Mucosa of descending colon (tissue), 3 donors: ENCODE data around the gene SLAMF9. TPM values are rescaled to one million over a fixed set of nuclear protein-coding genes. Genes with fewer than 3 reads are reported as not detected.

Source experiments
- ATAC-seq: fragments of 200-7000 bp; cut with Tn5 transposase; one replicate; pipeline ENCODE4 v1.9.1; 2020; ENCODE audit warnings: mild to moderate bottlenecking, moderate library complexity
- DNase-seq, 3 donors: peaks; one replicate each; pipeline ENCODE4 v3.0.0-alpha.2; 2020
- H3K36me3 ChIP-seq: fragments of 200-600 bp; one replicate; pipeline ENCODE4 v1.8.0; 2021; ENCODE audit warnings: low read depth, mild to moderate bottlenecking
- H3K4me1 ChIP-seq: fragments of 200-600 bp; one replicate; pipeline ENCODE4 v1.8.0; 2021; ENCODE audit warnings: low read depth, mild to moderate bottlenecking
- H3K4me3 ChIP-seq: fragments of 200-600 bp; one replicate; pipeline ENCODE4 v1.8.0; 2021; ENCODE audit warnings: mild to moderate bottlenecking
- H3K9me3 ChIP-seq: fragments of 200-600 bp; one replicate; pipeline ENCODE4 v1.8.0; 2021; ENCODE audit warnings: mild to moderate bottlenecking
- intact Hi-C, 2 donors: fragments of 100-400 bp; cut with DNase I in 1 of 2; cut with micrococcal nuclease in 1 of 2; formaldehyde crosslinking; loops; one replicate each; pipeline versions ENCODE4 v1.11.0 to v1.11.1; 2022; cut with DNase I, micrococcal nuclease
- total RNA-seq, 3 donors: library from RNA; stranded (reverse); fragmentation: NEBNext Ultra II Directional in 2 of 3; extraction: Animal tissue kit (Norgen Biotek cat#: 25700) in 2 of 3; gene quantifications; one replicate each; pipeline versions ENCODE4 v1.2.1 to v1.2.4, GENCODE V29; 2021 to 2023
- TF ChIP-seq, protein P1 (sequence below): fragments of 200-600 bp; IDR thresholded peaks from one replicate; pipeline ENCODE4 v1.8.0; 2022; ENCODE audit warnings: antibody characterized with exemption, mild to moderate bottlenecking
- donor health status: DM: no; HTN: no; CAD: no; lungs with moderate emphysema.
- donor health status: DM: no; HTN: no; CAD: no.
- donor health status: DM: no; HTN: yes; CAD: no.

The SLAMF9 gene
- total RNA-seq, 3 donors from 2014 or later, result not detected

DNA sequence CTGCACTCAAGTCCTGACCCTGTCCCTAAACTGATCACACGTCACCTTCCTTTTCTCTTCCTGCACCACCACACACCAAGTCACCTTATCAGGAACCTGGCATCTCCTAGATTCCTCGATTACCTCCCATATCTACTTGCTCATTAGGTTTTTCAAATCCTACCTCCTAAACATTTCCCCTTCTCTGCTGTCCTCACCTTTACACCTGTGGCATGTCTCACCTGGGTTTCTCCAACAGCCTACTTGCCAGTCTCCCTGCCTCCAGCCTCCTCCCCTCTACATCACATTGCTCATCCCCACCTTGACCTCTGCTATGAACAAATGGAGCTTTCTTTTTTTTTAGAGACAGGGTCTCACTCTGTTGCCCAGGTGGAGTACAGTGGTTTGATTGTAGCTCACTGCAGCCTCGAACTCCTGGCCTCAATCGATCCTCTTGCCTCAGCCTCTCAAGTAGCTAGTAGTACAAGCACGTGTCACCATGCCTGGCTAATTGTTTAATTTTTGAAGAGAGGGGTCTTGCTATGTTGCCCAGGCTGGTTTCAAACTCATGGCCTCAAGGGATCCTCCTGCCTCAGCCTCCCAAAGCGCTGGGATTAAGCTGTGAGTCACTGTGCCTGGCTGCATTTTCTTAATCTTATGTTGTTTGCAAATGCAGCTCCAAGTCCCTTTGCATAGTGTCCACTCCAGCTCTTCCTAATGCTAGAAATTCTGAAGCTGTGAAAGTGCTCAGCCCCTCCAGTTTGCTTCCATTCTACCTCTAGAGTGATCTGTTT, 14.9 kb downstream of the SLAMF9 start:
- ATAC-seq (no peak), DNase-seq (peak in 1 of 3 donors; percentile 13)
- no peaks in the 10 kb centered on the region for H3K36me3 ChIP-seq
- H3K9me3 ChIP-seq, result no peaks in the 10 kb centered on the region
- H3K4me1 ChIP-seq, result peaks cover 44% of the 10 kb centered on the region
- TF ChIP-seq, protein P1, sequence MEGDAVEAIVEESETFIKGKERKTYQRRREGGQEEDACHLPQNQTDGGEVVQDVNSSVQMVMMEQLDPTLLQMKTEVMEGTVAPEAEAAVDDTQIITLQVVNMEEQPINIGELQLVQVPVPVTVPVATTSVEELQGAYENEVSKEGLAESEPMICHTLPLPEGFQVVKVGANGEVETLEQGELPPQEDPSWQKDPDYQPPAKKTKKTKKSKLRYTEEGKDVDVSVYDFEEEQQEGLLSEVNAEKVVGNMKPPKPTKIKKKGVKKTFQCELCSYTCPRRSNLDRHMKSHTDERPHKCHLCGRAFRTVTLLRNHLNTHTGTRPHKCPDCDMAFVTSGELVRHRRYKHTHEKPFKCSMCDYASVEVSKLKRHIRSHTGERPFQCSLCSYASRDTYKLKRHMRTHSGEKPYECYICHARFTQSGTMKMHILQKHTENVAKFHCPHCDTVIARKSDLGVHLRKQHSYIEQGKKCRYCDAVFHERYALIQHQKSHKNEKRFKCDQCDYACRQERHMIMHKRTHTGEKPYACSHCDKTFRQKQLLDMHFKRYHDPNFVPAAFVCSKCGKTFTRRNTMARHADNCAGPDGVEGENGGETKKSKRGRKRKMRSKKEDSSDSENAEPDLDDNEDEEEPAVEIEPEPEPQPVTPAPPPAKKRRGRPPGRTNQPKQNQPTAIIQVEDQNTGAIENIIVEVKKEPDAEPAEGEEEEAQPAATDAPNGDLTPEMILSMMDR, result no peak
- intact Hi-C loops, result loop anchor here in 1 of 2 donors (5.0 kb wide), 1 partner anchor 68 kb away; no protein-coding TSS in a partner anchor
- no peak overlapping the region for H3K4me3 ChIP-seq

DNA sequence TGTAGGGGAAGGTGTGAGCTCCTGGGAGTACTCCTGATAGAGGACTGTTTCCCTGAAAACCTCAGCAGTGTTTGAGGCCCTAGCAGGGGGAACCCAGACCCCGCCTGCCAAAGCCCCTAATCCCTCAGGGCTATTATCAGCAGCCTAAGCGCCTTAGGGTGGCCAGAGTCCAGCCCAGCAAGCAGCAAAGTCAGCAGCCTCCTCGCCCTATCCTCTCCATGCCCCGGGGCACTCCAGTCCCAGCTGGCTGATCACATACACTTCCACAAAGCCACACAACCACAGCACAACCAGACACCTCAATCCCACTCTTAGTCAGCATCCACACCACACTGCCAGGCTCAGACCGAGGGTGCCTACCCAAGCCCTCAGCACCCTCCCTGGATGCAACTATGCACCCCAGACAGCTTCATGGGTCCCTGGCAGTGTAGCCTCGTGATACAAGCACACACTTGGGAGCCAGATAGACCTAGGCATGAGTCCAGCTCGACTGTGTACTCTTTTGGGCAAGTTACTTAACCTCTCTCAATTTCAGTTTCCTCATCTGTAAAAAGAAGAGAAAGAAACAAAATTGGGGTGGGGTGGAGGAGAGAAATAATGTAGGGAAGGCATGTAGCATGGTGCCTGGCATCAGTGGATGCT, 15.7 kb downstream of the SLAMF9 start:
- TF ChIP-seq, protein P1, result no peak
- Histone ChIP-seq H3K36me3 (no peaks in the 10 kb centered on the region), H3K4me3 (no peak overlapping the region), H3K4me1 (peaks cover 44% of the 10 kb centered on the region), H3K9me3 (no peaks in the 10 kb centered on the region)
- peak in 1 of 3 donors; percentile 36 for DNase-seq
- intact Hi-C loops, result loop anchor here in 1 of 2 donors (5.0 kb wide), 1 partner anchor 69 kb away; no protein-coding TSS in a partner anchor
- peak; percentile 4 for ATAC-seq

DNA sequence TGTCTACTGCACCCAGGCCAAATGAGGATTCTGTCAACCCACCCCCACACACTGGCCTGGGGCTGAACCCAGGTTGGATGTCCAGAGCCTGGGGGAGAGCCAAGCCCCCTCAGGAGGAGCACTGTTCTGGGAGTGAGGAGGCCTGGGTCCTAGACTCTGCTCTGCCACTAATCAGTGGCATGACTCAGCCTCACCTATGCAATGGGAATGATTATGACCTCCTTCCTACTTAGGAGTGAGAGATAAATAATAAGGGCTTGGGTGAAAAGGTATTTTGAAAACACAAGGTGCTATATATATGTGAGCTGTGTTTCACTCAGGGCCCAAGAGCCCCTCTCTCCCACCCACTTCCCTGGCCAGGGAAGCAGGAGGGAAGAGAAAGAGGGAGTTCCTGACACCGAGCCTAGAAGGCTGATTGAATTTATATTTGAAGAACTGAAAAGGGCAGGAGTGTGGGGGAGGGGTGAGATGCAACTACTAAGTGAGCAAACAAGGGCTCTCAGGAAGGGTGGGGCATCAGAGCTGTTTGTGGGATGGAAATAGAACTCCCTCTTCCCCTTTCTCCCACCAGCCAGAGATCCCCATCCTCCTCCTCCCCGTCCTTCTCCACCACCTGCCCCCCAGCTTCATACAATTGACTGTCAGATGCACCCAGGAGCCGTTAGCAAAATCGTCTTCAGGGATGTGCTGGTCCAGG, 16.8 kb downstream of the SLAMF9 start:
- intact Hi-C loops, result loop anchor here (2.0 to 5.0 kb wide), 2 partner anchors 70 kb away; no protein-coding TSS in a partner anchor
- peak; percentile 53 for ATAC-seq
- Histone ChIP-seq H3K4me1 (peaks cover 44% of the 10 kb centered on the region), H3K36me3 (no peaks in the 10 kb centered on the region), H3K9me3 (no peaks in the 10 kb centered on the region), H3K4me3 (no peak overlapping the region)
- TF ChIP-seq, protein P1, result no peak
- DNase-seq, result peak in 2 of 3 donors; percentile 44 to 85

DNA sequence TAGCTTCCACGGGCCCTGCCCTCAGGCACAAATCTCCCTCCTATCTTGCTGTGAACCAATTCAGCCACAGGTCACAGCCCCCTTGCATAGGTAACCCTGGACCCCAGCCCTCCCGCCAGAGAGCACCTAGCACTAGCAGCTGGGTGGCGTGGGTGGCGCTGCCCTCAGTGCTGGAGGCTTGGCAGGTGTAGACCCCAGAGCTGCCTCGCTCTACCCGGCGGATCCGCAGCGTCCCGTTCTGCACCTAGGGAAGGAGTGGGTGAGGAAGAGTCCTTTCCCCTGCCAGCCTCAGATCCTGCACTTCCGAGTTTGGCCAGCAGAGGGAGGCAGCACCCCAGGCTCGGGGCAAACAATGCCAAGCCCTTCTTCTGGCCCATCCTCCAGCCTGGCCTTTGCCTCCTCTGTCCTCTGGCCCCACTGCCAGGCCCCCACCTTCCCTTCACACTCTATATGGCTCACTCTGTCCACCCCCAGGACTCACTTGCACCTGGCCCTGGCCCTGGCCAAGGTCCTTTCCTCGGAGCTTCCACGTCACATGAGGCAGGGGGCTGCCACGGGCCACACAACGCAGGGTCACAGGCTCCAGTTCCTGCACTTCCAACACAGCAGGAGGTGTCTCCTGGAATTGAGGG, 17.6 kb downstream of the SLAMF9 start:
- no peaks in the 10 kb centered on the region for H3K36me3 ChIP-seq
- no peaks in the 10 kb centered on the region for H3K9me3 ChIP-seq
- peaks cover 44% of the 10 kb centered on the region for H3K4me1 ChIP-seq
- no peak overlapping the region for H3K4me3 ChIP-seq
- intact Hi-C loops, result loop anchor here (2.0 to 5.0 kb wide), 2 partner anchors 70 to 71 kb away; no protein-coding TSS in a partner anchor
- TF ChIP-seq, protein P1, result peak; percentile 98
- DNase-seq, result peak; percentile 84 to 95 (median 93)
- peak; percentile 90 for ATAC-seq

DNA sequence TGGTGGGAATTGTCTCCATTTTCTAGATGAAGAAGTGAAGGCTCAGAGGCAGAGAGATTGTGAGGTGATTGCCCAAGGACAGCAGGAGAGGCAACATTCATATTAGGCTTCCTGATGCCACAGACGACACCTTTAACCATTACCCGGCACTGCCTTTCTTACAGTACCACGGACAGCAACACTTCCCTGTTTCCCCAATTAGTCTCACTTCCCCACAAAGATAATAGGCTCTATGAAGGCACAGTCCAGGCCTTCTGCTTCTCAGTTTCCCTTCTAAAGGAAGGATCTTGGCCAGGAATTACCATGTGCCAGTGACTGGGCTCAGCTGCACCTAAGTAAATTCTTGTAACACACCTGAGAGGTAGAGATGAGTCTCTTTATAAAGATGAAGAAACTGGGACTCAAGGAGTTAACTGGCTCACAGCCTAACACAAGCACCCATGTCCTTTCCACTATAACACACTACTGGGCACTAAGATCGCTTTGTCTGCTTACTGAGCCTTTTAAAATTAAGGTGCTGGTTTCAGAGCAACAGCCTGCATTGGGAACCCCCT, 18.2 kb downstream of the SLAMF9 start:
- no peak for DNase-seq
- peaks cover 44% of the 10 kb centered on the region for H3K4me1 ChIP-seq
- no peak for ATAC-seq

More for the DNA sequence above, 18.2 kb downstream of the SLAMF9 start:
- no peak overlapping the region for H3K4me3 ChIP-seq
- intact Hi-C loops, result loop anchor here (2.0 to 5.0 kb wide), 2 partner anchors 71 to 72 kb away; no protein-coding TSS in a partner anchor
- H3K36me3 ChIP-seq, result no peaks in the 10 kb centered on the region
- TF ChIP-seq, protein P1, result no peak
- H3K9me3 ChIP-seq, result no peaks in the 10 kb centered on the region
